Natural killer cell (primary cell): ENCODE results near the gene ZNF283. TPM values are rescaled to one million over a fixed set of nuclear protein-coding genes. Genes with fewer than 3 reads are reported as not detected.
"Not testable (repeated sequence)": the region's sequence is repeated elsewhere in the genome, so short reads cannot be mapped to it uniquely, and the experiment has no call there.

Source experiments
- ATAC-seq, 3 donors: fragments of 150-1000 bp in 2 of 3; fragments of 200-7000 bp in 1 of 3; cut with Tn5 transposase; 1 replicate in 1 of 3; 2 replicates in 2 of 3; pipeline ENCODE4 v1.10.0; 2021; ENCODE audit warnings: mild to moderate bottlenecking in 2 of 3, moderate library complexity in 2 of 3
- DNase-seq, 2 donors: peaks; one replicate each; pipeline versions ENCODE4 v3.0.0 to v3.0.0-alpha.2; 2013 to 2021; ENCODE audit warnings: mixed read lengths in 1 of 2
- H3K27ac ChIP-seq: one replicate; pipeline ENCODE4 v1.5.1; 2013; ENCODE audit warnings: mild to moderate bottlenecking, low read length
- H3K27me3 ChIP-seq: one replicate; pipeline ENCODE4 v1.6.1; 2013; ENCODE audit warnings: low read length; ENCODE audit not compliant: control insufficient read depth, insufficient read depth
- H3K36me3 ChIP-seq: one replicate; pipeline ENCODE4 v1.6.1; 2013; ENCODE audit warnings: low read length; ENCODE audit not compliant: control insufficient read depth, insufficient read depth
- H3K4me1 ChIP-seq: one replicate; pipeline ENCODE4 v1.6.1; 2013; ENCODE audit warnings: low read length; ENCODE audit not compliant: control insufficient read depth, insufficient read depth
- H3K4me3 ChIP-seq: one replicate; pipeline ENCODE4 v1.5.1; 2013; ENCODE audit warnings: low read length
- H3K9me3 ChIP-seq: one replicate; pipeline ENCODE4 v1.6.1; 2013; ENCODE audit warnings: low read length; ENCODE audit not compliant: control insufficient read depth, insufficient read depth
- H3K27ac Mint-ChIP-seq, 2 donors: one replicate each; pipeline ENCODE4 v1.8.0; 2022; ENCODE audit warnings: mild to moderate bottlenecking in 2 of 2, mixed read lengths in 2 of 2, moderate library complexity in 1 of 2
- H3K27me3 Mint-ChIP-seq, 2 donors: one replicate each; pipeline ENCODE4 v1.8.0; 2022; ENCODE audit warnings: low read depth in 2 of 2, mixed read lengths in 2 of 2
- H3K36me3 Mint-ChIP-seq: one replicate; pipeline ENCODE4 v1.8.0; 2022; ENCODE audit warnings: mixed read lengths
- H3K4me1 Mint-ChIP-seq, 2 donors: one replicate each; pipeline ENCODE4 v1.8.0; 2022; ENCODE audit warnings: mixed read lengths in 2 of 2
- H3K4me3 Mint-ChIP-seq: one replicate; pipeline ENCODE4 v1.8.0; 2022; ENCODE audit warnings: mild to moderate bottlenecking, moderate library complexity, mixed read lengths
- H3K9me3 Mint-ChIP-seq, 2 donors: one replicate each; pipeline ENCODE4 v1.8.0; 2022; ENCODE audit warnings: mixed read lengths in 2 of 2
- CTCF ChIP-seq: fragments of 200-600 bp; IDR thresholded peaks from one replicate; pipeline ENCODE4 v1.8.0; 2022; ENCODE audit warnings: antibody characterized with exemption
- WGBS: methylation state at CpG from one replicate; pipeline ENCODE4 v1.1.7; 2013; ENCODE audit warnings: missing lambda C conversion rate; ENCODE audit not compliant: insufficient coverage; 5-methylcytosine and 5-hydroxymethylcytosine counted together
- intact Hi-C: fragments of 100-400 bp; cut with micrococcal nuclease; formaldehyde crosslinking; loops from one replicate; pipeline ENCODE4 v1.14.2; 2022
- total RNA-seq, 4 donors: library from RNA; stranded (reverse); fragments of 120-200 nt in 1 of 4; gene quantifications; one replicate each; pipeline versions ENCODE4 v1.2.3 to v1.2.4, GENCODE V29; 2013 to 2022

The ZNF283 gene
- total RNA-seq, 3 donors from 2014 or later (not counting 1 experiment from before 2014, with no cell fraction given), result 4.1 to 8.0 (median 7.1) TPM

GRCh38 chr19:43802216-43802951 lies 24.7 kb upstream of the ZNF283 start, which contains the start of gene LYPD5:
Gene LYPD5 (minus strand): TSS chr19:43802447. CDS start chr19:43802380, 67 bp downstream.
- Histone ChIP-seq H3K4me1 (peaks cover 9% of the 10 kb centered on the region), H3K9me3 (no peaks in the 10 kb centered on the region), H3K4me3 (no peak within 1 kb of the TSS), H3K27me3 (no peaks in the 10 kb centered on the region), H3K36me3 (no peaks in the 10 kb centered on the region), H3K27ac (no peak within 1 kb of the TSS)
- Mint-ChIP-seq H3K4me1 (peaks cover 0 to 13% of the 10 kb centered on the region in 2 donors), H3K4me3 (no peak within 1 kb of the TSS), H3K9me3 (no peaks in the 10 kb centered on the region), H3K36me3 (no peaks in the 10 kb centered on the region), H3K27me3 (peaks cover 6 to 27% of the 10 kb centered on the region in 2 donors), H3K27ac (no peak within 1 kb of the TSS)
- 70% methylated on average over 11 of the region's 12 CpGs for WGBS
- DNase-seq (no peak), ATAC-seq (no peak)
- no peak for TF ChIP-seq CTCF
- intact Hi-C loops, result no loop called here

- Histone ChIP-seq H3K36me3 (no peaks in the 10 kb centered on the region), H3K27me3 (peaks cover 2% of the 10 kb centered on the region), H3K4me3 (no peak overlapping the region), H3K9me3 (no peaks in the 10 kb centered on the region), H3K27ac (no peak overlapping the region), H3K4me1 (no peaks in the 10 kb centered on the region)
- 28% methylated on average over 2 of the region's 2 CpGs for WGBS
- Mint-ChIP-seq H3K4me1 (no peaks in the 10 kb centered on the region), H3K27me3 (peaks cover 11 to 14% of the 10 kb centered on the region in 2 donors), H3K36me3 (no peaks in the 10 kb centered on the region), H3K27ac (no peak overlapping the region), H3K9me3 (no peaks in the 10 kb centered on the region), H3K4me3 (no peak overlapping the region)
- intact Hi-C loops, result no loop called here
- ATAC-seq (no peak), DNase-seq (no peak)
- TF ChIP-seq CTCF, result no peak
Observed at GRCh38 chr19:43804432-43804831, 22.7 kb upstream of the ZNF283 start.

- peaks cover 11 to 17% of the 10 kb centered on the region in 2 donors for H3K27me3 Mint-ChIP-seq
- H3K4me3 ChIP-seq, H3K27ac Mint-ChIP-seq, H3K36me3 Mint-ChIP-seq, H3K9me3 Mint-ChIP-seq, intact Hi-C loops, H3K9me3 ChIP-seq, H3K36me3 ChIP-seq, H3K4me3 Mint-ChIP-seq, H3K4me1 ChIP-seq, H3K27ac ChIP-seq, H3K4me1 Mint-ChIP-seq, ATAC-seq, H3K27me3 ChIP-seq, DNase-seq: not testable (repeated sequence)
- WGBS, result 95% methylated on average over 4 of the region's 7 CpGs
Observed at GRCh38 chr19:43806401-43806800, 20.7 kb upstream of the ZNF283 start.

- H3K4me3 Mint-ChIP-seq, result no peak overlapping the region
- H3K27me3 ChIP-seq, result peaks cover 2% of the 10 kb centered on the region
- no peaks in the 10 kb centered on the region for H3K36me3 ChIP-seq
- H3K9me3 Mint-ChIP-seq, result no peaks in the 10 kb centered on the region
- intact Hi-C loops, result no loop called here
- TF ChIP-seq CTCF, result no peak
- H3K27ac Mint-ChIP-seq, result no peak overlapping the region
- DNase-seq (no peak), ATAC-seq (no peak)
- no peak overlapping the region for H3K27ac ChIP-seq
- H3K9me3 ChIP-seq, result no peaks in the 10 kb centered on the region
- peaks cover 11 to 16% of the 10 kb centered on the region in 2 donors for H3K27me3 Mint-ChIP-seq
- H3K36me3 Mint-ChIP-seq, result no peaks in the 10 kb centered on the region
- no peaks in the 10 kb centered on the region for H3K4me1 Mint-ChIP-seq
- H3K4me3 ChIP-seq, result no peak overlapping the region
- 73% methylated on average over 3 of the region's 5 CpGs for WGBS
- H3K4me1 ChIP-seq, result no peaks in the 10 kb centered on the region
Observed at GRCh38 chr19:43806848-43807247, 20.3 kb upstream of the ZNF283 start.
